Right ventricle myocardium inferior (tissue), 1 donor: Measurements from ENCODE around the gene NTNG2. TPM values are rescaled to one million over a fixed set of nuclear protein-coding genes. Genes with fewer than 3 reads are reported as not detected.
"Not testable (repeated sequence)": the region's sequence is repeated elsewhere in the genome, so short reads cannot be mapped to it uniquely, and the experiment has no call there.

Experiments used
- ATAC-seq: fragments of 200-7000 bp; cut with Tn5 transposase; one replicate; pipeline ENCODE4 v1.9.1; 2020; ENCODE audit warnings: mild to moderate bottlenecking, moderate library complexity
- DNase-seq: peaks from one replicate; pipeline ENCODE4 v3.0.0; 2021; ENCODE audit errors: missing footprints
- intact Hi-C: fragments of 100-400 bp; cut with DNase I; formaldehyde crosslinking; loops from one replicate; pipeline ENCODE4 v1.11.0; 2022
- total RNA-seq: library from RNA; stranded (reverse); fragmentation: NEBNext Ultra II Directional; extraction: Animal tissue kit (Norgen Biotek cat#: 25700); gene quantifications from one replicate; pipeline ENCODE4 v1.2.1, GENCODE V29; 2021
- donor health status: DM: no; HTN: yes; CAD: no; lungs with severe emphysema.

NTNG2 gene
- total RNA-seq, 1 donor from 2014 or later, result 1.4 TPM

DNA sequence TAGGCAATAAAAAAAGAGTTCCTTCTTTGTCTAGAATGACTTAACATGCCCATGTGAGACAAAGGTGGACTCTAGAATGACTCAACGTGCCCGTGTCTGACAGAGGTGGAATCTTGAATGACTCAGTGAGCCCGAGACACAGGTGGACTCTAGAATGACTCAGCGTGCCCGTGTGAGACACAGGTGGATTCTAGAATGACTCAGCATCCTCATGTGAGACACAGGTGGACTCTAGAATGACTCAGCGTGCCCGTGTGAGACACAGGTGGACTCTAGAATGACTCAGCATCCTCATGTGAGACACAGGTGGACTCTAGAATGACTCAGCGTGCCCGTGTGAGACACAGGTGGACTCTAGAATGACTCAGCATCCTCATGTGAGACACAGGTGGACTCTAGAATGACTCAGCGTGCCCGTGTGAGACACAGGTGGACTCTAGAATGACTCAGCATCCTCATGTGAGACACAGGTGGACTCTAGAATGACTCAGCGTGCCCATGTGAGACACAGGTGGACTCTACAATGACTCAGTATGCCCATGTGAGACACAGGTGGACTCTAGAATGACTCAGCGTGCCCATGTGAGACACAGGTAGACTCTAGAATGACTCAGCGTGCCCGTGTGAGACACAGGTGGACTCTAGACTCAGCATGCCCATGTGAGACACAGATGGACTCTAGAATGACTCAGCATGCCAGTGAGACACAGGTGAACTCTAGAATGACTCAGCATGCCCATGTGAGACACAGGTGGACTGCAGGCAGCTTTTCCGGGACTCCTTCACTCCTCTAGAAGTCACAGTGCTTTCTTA, 108.1 kb downstream of the NTNG2 start:
- DNase-seq, ATAC-seq: not testable (repeated sequence)
- intact Hi-C loops, result loop anchor here (5.0 kb wide), 1 partner anchor 508 kb away; no protein-coding TSS in a partner anchor

DNA sequence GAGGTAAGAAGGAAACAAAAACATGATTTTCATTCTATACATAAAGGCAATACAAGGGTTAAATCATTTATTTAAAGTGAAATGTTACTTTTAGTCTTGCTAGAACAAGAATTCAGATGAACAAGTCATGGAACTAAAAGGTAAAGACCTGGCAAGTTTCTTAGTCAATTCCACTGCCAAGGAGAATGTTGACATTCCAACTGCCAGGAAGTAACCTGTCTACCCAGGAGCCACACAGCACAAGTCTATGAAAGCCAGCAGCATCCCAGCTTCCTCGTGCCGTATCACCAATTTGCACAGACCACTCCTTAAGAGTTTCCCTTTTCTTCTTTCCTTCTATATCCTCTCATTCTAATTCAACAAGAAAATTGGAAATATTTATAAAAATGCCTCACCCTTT, 113.0 kb downstream of the NTNG2 start:
- no peak for ATAC-seq
- intact Hi-C loops, result no loop called here
- DNase-seq, result no peak

DNA sequence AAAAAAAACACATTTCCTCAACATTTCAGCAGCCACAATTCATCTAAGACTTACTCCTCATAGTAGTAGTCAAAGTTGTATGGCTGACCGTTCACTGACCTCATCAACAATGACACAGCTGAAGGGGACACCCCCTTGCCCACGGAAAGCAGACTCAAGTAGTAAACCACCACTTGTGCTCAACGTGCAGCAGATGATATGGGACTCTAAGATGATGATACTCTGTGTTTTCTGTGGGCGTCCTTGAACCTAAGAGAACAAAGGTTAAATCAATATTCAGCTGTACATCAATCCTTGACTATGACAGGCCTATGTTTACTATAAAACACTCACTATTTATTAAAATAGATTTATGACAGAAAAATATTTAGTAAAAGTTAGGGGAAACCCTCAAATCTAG, 121.3 kb downstream of the NTNG2 start:
- intact Hi-C loops, result loop anchor here (10.0 kb wide), 1 partner anchor 52 kb away; no protein-coding TSS in a partner anchor
- ATAC-seq, result no peak

DNA sequence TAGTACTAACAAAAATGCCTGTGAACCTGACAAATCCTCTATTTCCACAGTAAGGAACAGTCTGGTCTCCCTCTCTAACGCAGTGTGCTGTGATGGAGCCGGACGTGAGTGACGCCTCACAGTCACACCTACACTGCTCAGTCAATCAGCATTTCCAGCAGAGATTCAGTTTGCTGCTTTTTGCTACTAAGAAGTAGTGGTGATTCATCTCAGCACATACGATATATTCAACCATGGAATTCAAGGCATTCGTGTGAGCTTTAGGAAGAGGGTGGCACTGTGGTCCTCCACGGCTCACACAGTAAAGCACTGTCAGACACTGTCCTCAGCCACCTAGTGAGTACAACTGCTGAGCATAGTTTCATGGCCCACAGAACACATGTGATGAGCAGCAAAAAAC, 122.0 kb downstream of the NTNG2 start:
- DNase-seq, result no peak
- intact Hi-C loops, result loop anchor here (10.0 kb wide), 1 partner anchor 51 kb away; no protein-coding TSS in a partner anchor
- no peak for ATAC-seq

More for the DNA sequence above, 121.3 kb downstream of the NTNG2 start:
- DNase-seq, result no peak

DNA sequence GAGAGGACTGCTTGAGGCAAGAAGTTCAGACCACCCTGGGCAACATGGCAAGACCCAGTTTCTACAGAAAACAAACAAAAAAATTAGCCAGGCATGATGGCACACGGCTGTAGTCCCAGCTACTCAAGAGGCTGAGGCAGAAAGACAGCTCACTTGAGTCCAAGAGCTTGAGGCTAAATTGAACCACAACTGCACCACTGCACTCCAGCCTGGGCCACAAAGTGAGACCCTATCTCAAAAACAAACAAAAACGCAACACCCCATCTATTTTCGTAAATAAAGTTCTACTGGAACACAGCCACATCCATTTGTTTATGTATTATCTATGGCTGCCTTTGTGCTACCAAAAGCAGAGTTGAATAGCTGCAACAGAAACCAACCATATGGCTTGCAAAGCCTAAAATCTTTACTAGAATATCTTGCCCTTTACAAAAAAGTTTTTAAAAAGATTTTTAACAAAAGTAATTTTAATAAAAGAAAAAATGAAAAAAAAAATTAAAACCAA, 125.5 kb downstream of the NTNG2 start:
- ATAC-seq (no peak), DNase-seq (no peak)
- intact Hi-C loops, result loop anchor here (10.0 kb wide), 1 partner anchor 47 kb away; no protein-coding TSS in a partner anchor

DNA sequence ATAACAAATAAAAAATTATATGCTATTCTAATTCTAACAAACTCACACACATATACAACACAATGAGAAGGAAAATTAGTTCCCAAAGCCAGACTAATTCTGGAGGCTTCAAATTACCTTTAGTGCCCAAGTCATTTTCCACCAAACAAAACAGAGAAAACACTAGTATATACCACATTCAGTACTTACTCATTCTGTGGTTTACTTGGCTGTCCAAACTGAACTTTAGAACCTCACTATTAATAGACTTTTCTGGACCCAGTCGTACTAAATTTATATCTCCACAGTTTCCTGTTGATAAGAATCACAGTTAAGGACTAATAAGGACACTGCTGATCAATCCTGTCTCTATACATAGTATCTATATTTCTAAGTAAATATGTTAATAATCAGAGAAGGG, 126.5 kb downstream of the NTNG2 start:
- no peak for DNase-seq
- intact Hi-C loops, result loop anchor here (10.0 kb wide), 1 partner anchor 46 kb away; no protein-coding TSS in a partner anchor
- no peak for ATAC-seq

DNA sequence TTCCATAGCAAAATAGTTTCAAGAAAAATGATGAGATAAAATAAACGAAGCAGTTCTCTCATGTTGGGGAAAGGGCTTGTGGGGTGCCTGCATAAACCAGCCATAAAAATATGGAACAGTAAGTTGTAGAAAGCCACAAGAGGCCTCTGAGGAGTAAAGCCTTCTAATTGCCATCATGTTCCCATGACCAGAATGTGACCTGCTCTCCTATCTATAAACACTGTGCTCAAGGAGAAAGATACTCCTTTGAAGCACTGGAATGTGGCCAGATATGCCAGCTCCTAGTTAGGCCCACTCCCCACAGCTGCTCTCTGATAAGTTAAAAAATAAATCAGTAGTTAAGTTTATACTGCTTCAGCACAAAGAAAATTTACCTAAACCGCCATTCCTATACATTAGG, 127.1 kb downstream of the NTNG2 start:
- ATAC-seq (no peak), DNase-seq (no peak)
- intact Hi-C loops, result loop anchor here (10.0 kb wide), 1 partner anchor 46 kb away; no protein-coding TSS in a partner anchor

DNA sequence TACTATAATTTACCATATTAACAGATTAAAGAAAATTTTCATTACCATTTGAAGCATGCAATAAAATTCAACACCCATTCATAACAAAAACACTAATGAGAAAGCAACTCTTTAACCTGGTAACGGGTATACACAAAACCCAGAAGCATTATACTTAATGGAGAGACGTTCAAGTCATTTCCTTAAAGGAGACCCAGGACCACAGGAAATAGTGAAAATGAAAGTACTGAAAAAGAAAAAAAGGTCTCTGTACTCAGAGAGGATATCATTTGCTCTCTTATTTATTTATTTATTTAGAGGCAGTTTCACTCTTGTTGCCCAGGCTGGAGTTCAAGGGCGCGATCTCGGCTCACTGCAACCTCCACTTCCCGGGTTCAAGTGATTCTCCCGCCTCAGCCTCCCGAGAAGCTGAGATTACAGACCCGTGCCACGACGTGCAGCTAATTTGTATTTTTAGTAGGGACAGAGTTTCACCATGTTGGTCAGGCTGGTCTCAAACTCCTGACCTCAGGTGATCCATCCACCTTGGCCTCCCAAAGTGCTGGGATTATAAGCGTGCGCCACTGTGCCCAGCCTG, 131.4 kb downstream of the NTNG2 start:
- no peak for ATAC-seq
- DNase-seq, result no peak
- intact Hi-C loops, result no loop called here

Other genes starting within 250 kb of the NTNG2 start
- gene MED27, start 82.2 kb upstream of the NTNG2 start, total RNA-seq, result 15.1 TPM
- 20.5 TPM for gene SETX, start 192.9 kb downstream of the NTNG2 start, total RNA-seq
- gene TTF1, start 244.8 kb downstream of the NTNG2 start, total RNA-seq, result 17.2 TPM
- gene CFAP77, start 248.2 kb downstream of the NTNG2 start, total RNA-seq, result 2.9 TPM